ENCODE data around the gene STX18.
"Not testable (repeated sequence)": the region's sequence is repeated elsewhere in the genome, so short reads cannot be mapped to it uniquely, and the experiment has no call there.

Gene STX18

GRCh38 chr4:4554234-4554633 lies 12.4 kb upstream of the STX18 start:
- DNase-seq (ENCODE audit: low spot score): no peak

DNA sequence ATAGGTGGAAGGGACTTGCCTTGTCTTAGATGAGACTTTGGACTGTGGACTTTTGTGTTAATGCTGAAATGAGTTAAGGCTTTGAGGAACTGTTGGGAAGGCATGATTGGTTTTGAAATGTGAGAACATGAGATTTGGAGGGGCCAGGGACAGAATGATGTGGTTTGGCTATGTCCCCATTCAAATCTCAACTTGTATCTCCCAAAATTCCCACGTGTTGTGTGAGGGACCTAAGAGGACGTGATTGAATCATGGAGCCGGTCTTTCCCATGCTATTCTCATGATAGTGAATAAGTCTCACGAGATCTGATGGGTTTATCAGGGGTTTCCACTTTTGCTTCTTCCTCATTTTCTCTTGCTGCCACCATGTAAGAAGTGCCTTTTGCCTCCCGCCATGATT lies 10.2 kb upstream of the STX18 start:
- DNase-seq (ENCODE audit: low spot score): not testable (repeated sequence)

DNA sequence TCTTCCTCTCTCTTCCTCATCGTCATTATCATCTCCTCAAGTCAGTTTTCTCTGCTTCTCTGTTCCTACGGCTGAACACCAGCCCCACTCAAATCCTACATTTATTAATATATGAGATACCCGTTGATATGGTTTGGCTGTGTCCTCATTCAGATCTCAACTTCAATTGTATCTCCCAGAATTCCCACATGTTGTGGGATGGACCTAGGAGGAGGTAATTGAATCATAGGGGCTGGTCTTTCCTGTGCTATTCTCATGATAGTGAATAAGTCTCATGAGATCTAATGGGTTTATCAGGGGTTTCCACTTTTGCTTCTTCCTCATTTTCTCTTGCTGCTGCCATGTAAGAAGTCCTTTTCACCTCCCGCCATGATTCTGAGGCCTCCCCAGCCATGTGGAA lies 8.3 kb upstream of the STX18 start:
- DNase-seq (ENCODE audit: low spot score): not testable (repeated sequence)

- no peak for DNase-seq (ENCODE audit: low spot score)
Measured at GRCh38 chr4:4549534-4549933, 7.7 kb upstream of the STX18 start.

DNA sequence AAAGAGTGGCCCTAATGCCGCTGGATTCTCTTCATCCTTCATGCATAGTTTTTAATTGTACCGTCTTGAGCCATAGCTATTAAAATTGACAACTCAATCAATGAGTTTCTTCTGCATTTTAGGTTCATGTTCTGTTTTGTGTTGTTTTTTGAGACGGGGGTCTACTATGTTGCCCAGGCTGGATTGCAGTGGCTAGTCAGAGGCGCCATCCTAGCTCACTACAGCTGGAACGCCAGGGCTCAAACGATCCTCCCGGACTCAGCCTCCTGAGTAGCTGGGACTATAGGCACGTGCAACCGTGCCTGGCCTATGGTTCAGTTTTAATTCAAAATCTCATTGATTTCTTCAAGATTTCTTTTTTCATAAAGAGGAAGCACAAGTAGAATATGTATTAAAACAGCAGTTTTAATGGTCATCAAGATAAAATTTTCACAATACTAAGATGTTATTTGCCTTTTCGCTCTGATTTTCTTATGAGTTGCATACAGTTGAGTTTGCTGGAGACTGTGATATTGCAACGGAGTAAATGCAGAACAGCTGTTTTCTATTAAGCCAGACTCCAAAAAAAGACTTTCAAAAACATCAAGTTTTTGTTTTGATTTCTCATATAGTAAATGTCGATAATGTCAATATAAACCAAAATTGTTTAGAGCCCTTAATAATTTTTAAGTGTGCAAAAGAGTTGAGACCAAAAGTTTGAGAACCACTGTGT lies 1.1 kb upstream of the STX18 start:
- DNase-seq (ENCODE audit: low spot score): no peak

- DNase-seq (ENCODE audit: low spot score): no peak
Measured at GRCh38 chr4:4541040-4541631, 712 bp downstream of the STX18 start.

- DNase-seq (ENCODE audit: low spot score): no peak
Measured at GRCh38 chr4:4539481-4539880, 2.4 kb downstream of the STX18 start.

- no peak for DNase-seq (ENCODE audit: low spot score)
Measured at GRCh38 chr4:4535590-4535989, 6.3 kb downstream of the STX18 start.

DNA sequence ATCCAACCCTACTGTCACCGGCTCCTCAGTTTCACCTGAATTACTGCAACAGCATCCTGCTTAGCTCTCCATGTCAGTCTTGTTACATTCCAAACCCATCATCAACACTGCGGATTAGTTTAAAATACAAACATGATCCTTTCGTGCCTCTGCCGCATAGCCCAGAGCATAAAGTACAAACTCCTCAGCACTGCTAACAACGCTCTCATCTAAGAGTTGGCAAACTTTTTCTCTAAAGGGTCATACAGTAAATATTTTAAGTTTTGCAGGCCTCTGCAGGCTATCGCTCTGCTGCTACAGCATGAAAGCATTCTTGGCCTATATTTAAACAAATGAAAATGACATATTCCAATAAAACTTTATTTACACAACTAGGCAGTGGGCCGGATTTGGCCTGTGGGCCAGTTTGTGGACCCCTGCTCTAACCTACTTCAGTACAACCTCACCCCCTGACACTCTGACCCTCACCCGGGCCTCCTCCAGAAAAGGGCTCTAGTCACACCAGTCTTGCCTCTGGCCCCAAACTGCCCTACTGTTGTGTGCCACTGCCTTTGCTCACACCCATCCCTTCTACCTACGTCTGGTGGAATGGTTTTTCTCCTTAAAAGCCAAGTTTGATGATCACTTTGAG lies 7.2 kb downstream of the STX18 start:
- DNase-seq (ENCODE audit: low spot score): no peak

- DNase-seq (ENCODE audit: low spot score): no peak
Measured at GRCh38 chr4:4533461-4534169, 8.2 kb downstream of the STX18 start.

DNA sequence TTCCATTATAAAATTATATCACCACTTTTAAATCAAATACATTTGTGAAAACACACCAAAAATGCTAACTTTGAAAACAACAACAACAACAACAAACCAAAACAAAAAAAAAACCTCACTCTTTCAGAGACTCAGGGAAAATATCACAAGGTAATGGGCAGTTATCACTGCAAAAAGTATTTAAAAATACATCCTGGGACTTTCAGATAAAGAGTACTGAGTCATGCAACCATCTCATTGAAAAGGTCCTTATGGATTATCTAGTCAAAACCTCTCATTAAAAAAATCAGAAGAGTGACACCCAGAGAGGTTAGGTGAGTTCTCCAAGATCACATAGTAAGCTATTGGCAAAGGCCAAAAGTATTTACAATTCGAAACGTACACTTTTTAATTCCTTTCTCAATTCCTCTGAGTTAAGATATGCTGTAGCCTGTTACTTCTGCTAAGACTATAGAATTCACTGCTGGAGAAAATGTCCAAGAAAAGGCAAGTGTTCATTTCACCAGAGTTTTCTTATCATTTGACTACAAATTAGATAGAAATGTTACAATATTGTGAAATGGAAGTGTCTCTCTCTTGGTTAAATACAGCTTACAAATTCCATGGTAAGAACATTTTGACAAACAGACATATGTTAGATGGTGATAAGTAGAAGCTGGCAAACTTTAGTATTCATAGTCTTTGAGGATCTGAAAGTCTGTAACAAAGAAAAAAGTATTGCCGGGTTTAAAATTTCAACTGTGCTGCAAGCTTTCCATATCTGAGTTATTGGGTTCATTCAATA lies 9.3 kb downstream of the STX18 start:
- DNase-seq (ENCODE audit: low spot score): no peak

DNA sequence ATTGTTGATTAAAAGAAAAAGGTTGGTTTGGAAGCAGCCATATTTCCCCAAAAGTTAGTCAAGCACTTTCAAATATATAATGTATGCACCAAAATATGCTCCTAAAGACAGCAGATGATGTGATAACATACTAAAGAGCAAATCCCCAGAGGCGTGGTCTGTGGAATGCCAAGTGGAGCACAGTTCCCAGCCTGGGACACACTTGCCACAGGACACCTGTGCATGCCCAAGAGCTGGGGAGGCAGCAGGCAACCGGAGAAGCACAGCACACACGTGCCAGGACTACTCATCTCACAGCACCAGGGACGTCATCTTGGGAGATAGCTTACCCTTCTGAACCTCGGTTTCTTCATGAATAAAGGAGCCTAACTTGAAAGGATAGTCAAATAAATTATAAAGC lies 12.5 kb downstream of the STX18 start:
- no peak for DNase-seq (ENCODE audit: low spot score)

GRCh38 chr4:4526401-4526800 lies 15.4 kb downstream of the STX18 start:
- no peak for DNase-seq (ENCODE audit: low spot score)

DNA sequence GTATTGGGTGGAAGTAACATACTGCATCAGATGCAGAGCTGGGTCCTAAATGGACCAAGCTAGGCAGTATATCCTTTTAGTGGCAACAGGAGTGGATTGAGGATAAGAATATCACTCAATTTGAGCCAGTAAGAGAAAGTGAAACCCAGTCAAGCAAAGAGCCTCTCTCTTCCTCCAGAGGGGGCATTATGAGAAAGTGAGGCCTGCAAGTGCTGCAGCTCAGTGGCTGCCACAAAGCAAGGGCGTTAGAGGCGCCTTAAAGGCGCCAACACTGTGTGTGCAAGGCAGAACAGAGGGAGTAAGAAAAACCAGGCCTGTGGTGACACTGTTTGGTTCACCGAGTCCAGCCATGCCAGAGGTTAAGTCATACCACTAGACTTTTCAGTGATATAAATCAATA lies 17.5 kb downstream of the STX18 start:
- no peak for DNase-seq (ENCODE audit: low spot score)

- DNase-seq (ENCODE audit: low spot score): no peak
Measured at GRCh38 chr4:4521731-4522130, 20.1 kb downstream of the STX18 start.

GRCh38 chr4:4521136-4521535 lies 20.7 kb downstream of the STX18 start:
- DNase-seq (ENCODE audit: low spot score): no peak

- DNase-seq (ENCODE audit: low spot score): no peak
Measured at GRCh38 chr4:4519297-4519894, 22.5 kb downstream of the STX18 start.

DNA sequence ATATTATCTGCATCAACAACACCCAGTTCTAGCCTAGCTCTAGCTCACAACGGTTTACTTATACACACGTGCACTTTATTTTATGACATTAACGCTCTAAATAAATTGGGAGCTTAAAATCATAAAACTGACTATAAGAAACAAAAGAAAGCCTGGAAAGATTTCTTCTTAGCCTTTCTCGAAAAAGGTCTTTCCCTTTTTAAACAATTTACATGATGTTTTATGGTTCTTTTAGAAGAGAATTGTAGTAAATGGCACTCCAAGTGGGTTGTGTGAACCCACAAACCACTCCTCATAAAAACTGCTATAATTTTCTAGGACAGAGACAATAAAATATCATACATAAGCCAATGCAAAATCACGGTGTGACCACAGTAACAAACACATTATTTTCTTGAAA lies 23.1 kb downstream of the STX18 start:
- DNase-seq (ENCODE audit: low spot score): no peak

- DNase-seq (ENCODE audit: low spot score): no peak
Measured at GRCh38 chr4:4514786-4515185, 27.1 kb downstream of the STX18 start.

- DNase-seq (ENCODE audit: low spot score): no peak
Measured at GRCh38 chr4:4512282-4512681, 29.6 kb downstream of the STX18 start.

GRCh38 chr4:4510641-4511040 lies 31.2 kb downstream of the STX18 start:
- not testable (repeated sequence) for DNase-seq (ENCODE audit: low spot score)

DNA sequence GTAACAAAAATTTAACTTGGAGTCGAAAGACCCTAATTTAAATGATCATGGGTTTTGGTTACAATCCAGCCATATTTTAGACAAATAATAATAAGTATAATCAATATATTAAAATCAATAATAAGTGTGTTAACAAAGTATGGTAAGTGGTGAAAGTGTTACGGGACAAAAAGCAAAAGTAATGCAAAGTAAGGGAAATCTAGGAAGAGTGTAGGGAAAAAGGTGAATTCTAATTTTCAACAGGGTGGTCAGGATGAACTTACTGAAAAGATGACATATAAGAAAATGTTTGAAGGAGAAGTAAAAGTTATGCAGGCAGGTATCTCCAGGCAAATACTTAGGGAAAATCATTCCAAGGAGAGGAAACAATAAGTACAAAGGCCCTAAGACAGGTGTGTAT lies 32.3 kb downstream of the STX18 start:
- DNase-seq (ENCODE audit: low spot score): no peak
